Kidney (tissue), 14 donors: ENCODE measurements around the gene OXER1. TPM values are rescaled to one million over a fixed set of nuclear protein-coding genes. Genes with fewer than 3 reads are reported as not detected.

Source experiments
- DNase-seq, 5 donors: peaks; one replicate each; pipeline ENCODE4 v3.0.0-alpha.2; 2013 to 2020
- FAIRE-seq: peaks from 2 replicates; lab custom pipeline; 2012; peaks lifted over from hg19 to GRCh38; lab: Jason Lieb, UNC
- H3K27ac ChIP-seq, 2 donors: one replicate each; pipeline ENCODE4 v1.7.0; 2013; ENCODE audit warnings: low read depth in 2 of 2, low read length in 2 of 2, inconsistent platforms in 1 of 2
- H3K27me3 ChIP-seq: one replicate; pipeline ENCODE4 v1.7.1; 2013; ENCODE audit warnings: low read length, inconsistent platforms; ENCODE audit not compliant: control insufficient read depth, insufficient read depth
- H3K36me3 ChIP-seq, 3 donors: one replicate each; pipeline versions ENCODE4 v1.7.0 to v1.7.1; 2013; ENCODE audit warnings: low read length in 3 of 3, control low read depth in 1 of 3, inconsistent platforms in 1 of 3; ENCODE audit not compliant: insufficient read depth in 3 of 3, control insufficient read depth in 2 of 3
- H3K4me1 ChIP-seq, 3 donors: one replicate each; pipeline versions ENCODE4 v1.7.0 to v1.7.1; 2013; ENCODE audit warnings: low read length in 3 of 3, inconsistent platforms in 1 of 3, low read depth in 1 of 3; ENCODE audit not compliant: control insufficient read depth in 2 of 3, insufficient read depth in 2 of 3
- H3K4me3 ChIP-seq, 3 donors: one replicate each; pipeline versions ENCODE4 v1.7.0 to v1.8.1; 2013; ENCODE audit warnings: low read length in 3 of 3, control low read depth in 1 of 3, inconsistent platforms in 1 of 3
- H3K9ac ChIP-seq, 3 donors: one replicate each; pipeline versions ENCODE4 v1.7.0 to v1.7.1; 2013; ENCODE audit warnings: low read length in 3 of 3, control low read depth in 1 of 3, inconsistent platforms in 1 of 3
- H3K9me3 ChIP-seq, 3 donors: one replicate each; pipeline versions ENCODE4 v1.7.0 to v1.7.1; 2013; ENCODE audit warnings: low read length in 3 of 3, control low read depth in 1 of 3, inconsistent platforms in 1 of 3; ENCODE audit not compliant: control insufficient read depth in 2 of 3, insufficient read depth in 1 of 3
- intact Hi-C: fragments of 100-400 bp; cut with DNase I; formaldehyde crosslinking; loops from one replicate; pipeline ENCODE4 v1.11.1; 2022
- polyA plus RNA-seq: library from polyadenylated mRNA; stranded (reverse); fragments of 350-450 nt; fragmentation: Illumina TruSeq; extraction: RNeasy Lipid Tissue Mini Kit (QIAGEN cat#74804); gene quantifications from one replicate; pipeline ENCODE4 v1.2.3, GENCODE V29; 2014; ENCODE audit warnings: low read depth, low replicate concordance; ENCODE audit not compliant: insufficient read depth
- total RNA-seq: library from RNA; stranded (reverse); fragmentation: NEBNext Ultra II Directional; extraction: Animal tissue kit (Norgen Biotek cat#: 25700); gene quantifications from one replicate; pipeline ENCODE4 v1.2.1, GENCODE V29; 2021
- TF ChIP-seq, protein P1 (sequence below): IDR thresholded peaks from 3 replicates; pipeline ENCODE4 v1.5.1; 2012; ENCODE audit warnings: mild to moderate bottlenecking, moderate library complexity, borderline replicate concordance; ENCODE audit not compliant: insufficient read depth; ENCODE audit errors: extremely low read depth
- donor health status: control.
- donor health status: control.
- donor health status: control.
- donor health status: control.
- donor health status: control.
- donor health status: DM: yes; HTN: yes; CAD: no.
- donor health status: Normal renal cell carcinoma (clear cell type).

The OXER1 gene
- total and polyA plus RNA-seq, 2 donors from 2014 or later: 2.5 to 5.4 TPM

DNA sequence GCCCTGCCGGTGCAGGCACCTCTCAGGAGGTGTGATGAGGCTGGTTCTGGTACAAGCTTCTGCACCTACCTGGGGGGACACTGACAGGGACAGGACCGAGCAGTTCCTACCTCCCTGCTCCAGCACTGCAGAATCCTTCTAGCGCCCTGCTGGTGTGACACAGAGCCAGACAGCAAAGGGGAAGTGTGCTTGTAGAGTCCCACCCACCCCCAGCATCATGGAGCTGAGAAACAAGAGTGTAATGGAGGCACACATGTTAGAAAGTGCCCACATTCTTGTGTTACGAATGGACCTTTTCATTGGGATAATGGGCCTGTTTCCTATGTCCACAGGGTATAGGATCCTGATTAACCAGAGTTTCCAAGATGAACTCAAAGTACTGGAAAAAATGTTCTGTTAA, 38.3 kb downstream of the OXER1 start:
- intact Hi-C loops: no loop called here
- H3K4me3 ChIP-seq: no peak overlapping the region
- FAIRE-seq: no peak
- no peaks in the 10 kb centered on the region for H3K27me3 ChIP-seq
- no peak overlapping the region for H3K9ac ChIP-seq
- H3K36me3 ChIP-seq: no peaks in the 10 kb centered on the region
- TF ChIP-seq, protein P1, sequence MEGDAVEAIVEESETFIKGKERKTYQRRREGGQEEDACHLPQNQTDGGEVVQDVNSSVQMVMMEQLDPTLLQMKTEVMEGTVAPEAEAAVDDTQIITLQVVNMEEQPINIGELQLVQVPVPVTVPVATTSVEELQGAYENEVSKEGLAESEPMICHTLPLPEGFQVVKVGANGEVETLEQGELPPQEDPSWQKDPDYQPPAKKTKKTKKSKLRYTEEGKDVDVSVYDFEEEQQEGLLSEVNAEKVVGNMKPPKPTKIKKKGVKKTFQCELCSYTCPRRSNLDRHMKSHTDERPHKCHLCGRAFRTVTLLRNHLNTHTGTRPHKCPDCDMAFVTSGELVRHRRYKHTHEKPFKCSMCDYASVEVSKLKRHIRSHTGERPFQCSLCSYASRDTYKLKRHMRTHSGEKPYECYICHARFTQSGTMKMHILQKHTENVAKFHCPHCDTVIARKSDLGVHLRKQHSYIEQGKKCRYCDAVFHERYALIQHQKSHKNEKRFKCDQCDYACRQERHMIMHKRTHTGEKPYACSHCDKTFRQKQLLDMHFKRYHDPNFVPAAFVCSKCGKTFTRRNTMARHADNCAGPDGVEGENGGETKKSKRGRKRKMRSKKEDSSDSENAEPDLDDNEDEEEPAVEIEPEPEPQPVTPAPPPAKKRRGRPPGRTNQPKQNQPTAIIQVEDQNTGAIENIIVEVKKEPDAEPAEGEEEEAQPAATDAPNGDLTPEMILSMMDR: no peak
- H3K4me1 ChIP-seq: no peaks in the 10 kb centered on the region
- H3K27ac ChIP-seq: no peak overlapping the region
- DNase-seq: no peak
- H3K9me3 ChIP-seq: peaks cover 0 to 5% (median 2%) of the 10 kb centered on the region in 3 donors

DNA sequence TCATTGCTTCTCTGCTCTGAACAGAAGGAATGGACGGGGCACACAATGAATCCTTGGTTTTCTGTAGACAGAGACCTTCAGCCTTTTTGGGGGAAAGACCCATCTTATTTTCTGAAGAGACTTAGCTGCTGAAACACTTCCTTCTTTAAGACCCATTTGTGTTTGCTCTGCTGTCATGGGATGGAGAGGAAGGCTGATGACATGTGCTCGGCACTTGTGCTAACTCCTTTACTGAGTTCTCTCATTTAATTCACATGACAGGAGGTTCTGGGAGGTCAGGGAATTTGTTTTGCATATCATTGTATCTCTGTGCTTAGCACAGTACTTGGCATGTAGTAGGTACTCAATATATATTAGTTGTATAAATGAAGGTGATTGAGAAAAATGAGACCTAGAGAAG, 39.0 kb downstream of the OXER1 start:
- intact Hi-C loops: no loop called here
- H3K36me3 ChIP-seq: no peaks in the 10 kb centered on the region
- H3K27me3 ChIP-seq: no peaks in the 10 kb centered on the region
- no peak overlapping the region for H3K4me3 ChIP-seq
- DNase-seq (no peak), FAIRE-seq (no peak)
- no peak overlapping the region for H3K9ac ChIP-seq
- H3K27ac ChIP-seq: no peak overlapping the region
- TF ChIP-seq, protein P1: no peak
- peaks cover 0 to 5% (median 2%) of the 10 kb centered on the region in 3 donors for H3K9me3 ChIP-seq
- no peaks in the 10 kb centered on the region for H3K4me1 ChIP-seq

DNA sequence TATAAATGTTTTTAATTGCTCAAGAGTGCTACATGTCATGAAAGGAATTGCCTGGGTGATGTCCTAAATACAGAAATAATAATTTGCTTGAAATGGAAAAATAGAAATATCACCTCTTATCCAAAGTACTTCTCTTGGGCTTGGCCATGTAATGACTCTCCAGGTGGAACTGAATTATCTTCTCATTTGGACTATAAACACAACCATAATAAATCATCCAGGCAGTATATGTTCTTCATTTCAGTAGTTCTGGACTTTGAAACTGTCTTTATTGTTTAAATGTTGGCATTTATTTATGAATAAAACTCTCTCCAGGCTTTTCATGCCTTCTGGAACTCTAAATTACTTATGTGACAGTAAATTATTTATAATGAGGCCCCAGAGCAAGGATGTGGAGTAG, 40.5 kb downstream of the OXER1 start:
- no peaks in the 10 kb centered on the region for H3K36me3 ChIP-seq
- H3K9me3 ChIP-seq: no peaks in the 10 kb centered on the region
- no peak for DNase-seq
- H3K27me3 ChIP-seq: no peaks in the 10 kb centered on the region
- intact Hi-C loops: no loop called here
- H3K4me3 ChIP-seq: no peak overlapping the region
- H3K4me1 ChIP-seq: no peaks in the 10 kb centered on the region
- no peak for FAIRE-seq
- H3K27ac ChIP-seq: no peak overlapping the region
- no peak overlapping the region for H3K9ac ChIP-seq
- TF ChIP-seq, protein P1: no peak
